ENCODE results near the gene SPAG17.

SPAG17 gene

GRCh38 chr1:118117521-118117920, 67.5 kb downstream of the SPAG17 start:
- TF ChIP-seq RARB (CRISPR knock-in tag; IDR thresholded peaks at IDR 0.05), result no peak
- no peak for TF ChIP-seq ZFP3 (CRISPR knock-in tag; IDR thresholded peaks at IDR 0.05)
- no peak for TF ChIP-seq ESRRG (CRISPR knock-in tag; IDR thresholded peaks at IDR 0.05)
- no peak for TF ChIP-seq TCF4 (CRISPR knock-in tag; IDR thresholded peaks at IDR 0.05; ENCODE audit: borderline replicate concordance)
- TF ChIP-seq PPARA (CRISPR knock-in tag; IDR thresholded peaks at IDR 0.05; ENCODE audit: borderline replicate concordance), result no peak
- no peak for TF ChIP-seq POU6F1 (CRISPR knock-in tag; IDR thresholded peaks at IDR 0.05; ENCODE audit: borderline replicate concordance, low read depth)
- TF ChIP-seq ZNF565 (CRISPR knock-in tag; conservative IDR thresholded peaks at IDR 0.05; ENCODE audit: low read depth), result no peak
- no peak for ATAC-seq

- ATAC-seq, result no peak
- TF ChIP-seq ISL1 (CRISPR knock-in tag; IDR thresholded peaks at IDR 0.05) (no peak), ESRRG (CRISPR knock-in tag; IDR thresholded peaks at IDR 0.05) (no peak), OSR1 (CRISPR knock-in tag; IDR thresholded peaks at IDR 0.05) (no peak), ARNTL (CRISPR knock-in tag; IDR thresholded peaks at IDR 0.05; ENCODE audit: borderline replicate concordance, low read depth) (no peak), GLIS3 (CRISPR knock-in tag; IDR thresholded peaks at IDR 0.05) (no peak), CREB5 (CRISPR knock-in tag; IDR thresholded peaks at IDR 0.05; ENCODE audit: low read depth) (no peak)
Measured at GRCh38 chr1:118116909-118117308, 68.1 kb downstream of the SPAG17 start.

GRCh38 chr1:118116401-118116800, 68.6 kb downstream of the SPAG17 start:
- no peak for ATAC-seq
- no peak for TF ChIP-seq RARB (CRISPR knock-in tag; IDR thresholded peaks at IDR 0.05)
- TF ChIP-seq SNAI2 (CRISPR knock-in tag; IDR thresholded peaks at IDR 0.05), result no peak
- TF ChIP-seq GLIS3 (CRISPR knock-in tag; IDR thresholded peaks at IDR 0.05), result no peak
- no peak for TF ChIP-seq POU6F1 (CRISPR knock-in tag; IDR thresholded peaks at IDR 0.05; ENCODE audit: borderline replicate concordance, low read depth)
- no peak for TF ChIP-seq CREB5 (CRISPR knock-in tag; IDR thresholded peaks at IDR 0.05; ENCODE audit: low read depth)
- no peak for TF ChIP-seq TSHZ2 (CRISPR knock-in tag; IDR thresholded peaks at IDR 0.05)
- no peak for TF ChIP-seq ISL1 (CRISPR knock-in tag; IDR thresholded peaks at IDR 0.05)
- no peak for TF ChIP-seq PPARA (CRISPR knock-in tag; IDR thresholded peaks at IDR 0.05; ENCODE audit: borderline replicate concordance)
- no peak for TF ChIP-seq CSRNP3 (CRISPR knock-in tag; IDR thresholded peaks at IDR 0.05)
- no peak for TF ChIP-seq ZNF70 (CRISPR knock-in tag; IDR thresholded peaks at IDR 0.05)
- no peak for TF ChIP-seq ZFP30 (CRISPR knock-in tag; IDR thresholded peaks at IDR 0.05)
- TF ChIP-seq PATZ1 (CRISPR knock-in tag; IDR thresholded peaks at IDR 0.05; ENCODE audit: borderline replicate concordance), result no peak
- no peak for TF ChIP-seq ARNTL (CRISPR knock-in tag; IDR thresholded peaks at IDR 0.05; ENCODE audit: borderline replicate concordance, low read depth)

Measured in SK-N-SH treated with all-trans-retinoic acid at 6 μM for 48 hours (cell line).